Keratinocyte (primary cell): ENCODE results near the gene LPAR3.

Experiments used
- CTCF ChIP-seq, 3 experiments: IDR thresholded peaks in 1 of 3; conservative IDR thresholded peaks in 1 of 3; optimal IDR thresholded peaks in 1 of 3; 2 replicates in 2 of 3; 3 replicates in 1 of 3; pipeline versions ENCODE3 to v1.5.1; 2011; ENCODE audit warnings: low read length in 3 of 3, mild to moderate bottlenecking in 3 of 3, moderate library complexity in 2 of 3, control low read depth in 1 of 3, inconsistent platforms in 1 of 3; ENCODE audit not compliant: insufficient read depth in 2 of 3; ENCODE audit errors: extremely low read depth in 1 of 3
- EZH2 ChIP-seq: IDR thresholded peaks from one replicate; pipeline ENCODE4 v1.6.1; 2012; ENCODE audit warnings: inconsistent platforms, mild to moderate bottlenecking, low read length, moderate library complexity

GRCh38 chr1:84939151-84939550 lies 46.1 kb upstream of the LPAR3 start:
- TF ChIP-seq CTCF (optimal IDR thresholded peaks at IDR 0.05 in 1 of 3, IDR thresholded peaks at IDR 0.05 in 1 of 3, conservative IDR thresholded peaks at IDR 0.05 in 1 of 3; ENCODE audit: extremely low read depth in 1 of 3, insufficient read depth in 2 of 3, low read length in 3 of 3) (no peak), EZH2 (no peak)
